Cardiac fibroblast (primary cell): ENCODE measurements around the gene NUP93.
"Not testable (repeated sequence)": the region's sequence is repeated elsewhere in the genome, so short reads cannot be mapped to it uniquely, and the experiment has no call there.

Source experiments
- DNase-seq, 2 donors: peaks; one replicate each; pipeline versions ENCODE4 v3.0.0 to v3.0.0-alpha.2; 2010; ENCODE audit warnings: low read depth in 2 of 2
- H3K4me3 ChIP-seq, 2 donors: replicated peaks in 1 of 2; 1 replicate in 1 of 2; 2 replicates in 1 of 2; pipeline ENCODE4 v1.5.1; 2011; ENCODE audit warnings: low read depth in 2 of 2, low read length in 2 of 2, mild to moderate bottlenecking in 2 of 2, moderate library complexity in 1 of 2
- TF ChIP-seq, protein P1 (sequence below): IDR thresholded peaks from one replicate; pipeline ENCODE4 v1.5.1; 2011; ENCODE audit warnings: low read depth, mild to moderate bottlenecking, low read length, inconsistent platforms

The NUP93 gene

DNA sequence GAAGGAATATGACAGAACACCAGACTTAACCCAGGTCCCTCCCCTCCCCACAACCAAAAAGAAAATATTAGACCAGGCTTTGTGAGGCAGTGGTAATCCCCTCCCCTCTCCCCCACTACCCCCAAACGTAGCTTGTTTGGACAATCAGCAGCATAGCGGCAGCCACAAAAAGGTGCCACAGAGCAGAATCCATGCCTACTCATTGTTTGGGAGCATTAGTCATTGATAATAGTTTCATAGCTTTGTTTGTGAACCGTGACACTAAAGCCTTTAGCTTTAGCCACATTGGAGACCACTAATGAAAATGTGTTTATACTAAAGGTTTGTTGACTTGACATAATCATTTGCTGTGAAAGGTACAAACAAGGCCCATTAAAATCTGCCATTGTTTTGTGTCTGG lies 65.1 kb downstream of the NUP93 start:
- TF ChIP-seq, protein P1, sequence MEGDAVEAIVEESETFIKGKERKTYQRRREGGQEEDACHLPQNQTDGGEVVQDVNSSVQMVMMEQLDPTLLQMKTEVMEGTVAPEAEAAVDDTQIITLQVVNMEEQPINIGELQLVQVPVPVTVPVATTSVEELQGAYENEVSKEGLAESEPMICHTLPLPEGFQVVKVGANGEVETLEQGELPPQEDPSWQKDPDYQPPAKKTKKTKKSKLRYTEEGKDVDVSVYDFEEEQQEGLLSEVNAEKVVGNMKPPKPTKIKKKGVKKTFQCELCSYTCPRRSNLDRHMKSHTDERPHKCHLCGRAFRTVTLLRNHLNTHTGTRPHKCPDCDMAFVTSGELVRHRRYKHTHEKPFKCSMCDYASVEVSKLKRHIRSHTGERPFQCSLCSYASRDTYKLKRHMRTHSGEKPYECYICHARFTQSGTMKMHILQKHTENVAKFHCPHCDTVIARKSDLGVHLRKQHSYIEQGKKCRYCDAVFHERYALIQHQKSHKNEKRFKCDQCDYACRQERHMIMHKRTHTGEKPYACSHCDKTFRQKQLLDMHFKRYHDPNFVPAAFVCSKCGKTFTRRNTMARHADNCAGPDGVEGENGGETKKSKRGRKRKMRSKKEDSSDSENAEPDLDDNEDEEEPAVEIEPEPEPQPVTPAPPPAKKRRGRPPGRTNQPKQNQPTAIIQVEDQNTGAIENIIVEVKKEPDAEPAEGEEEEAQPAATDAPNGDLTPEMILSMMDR, result no peak
- H3K4me3 ChIP-seq, result no peak overlapping the region
- peak in 1 of 2 donors; percentile 22 for DNase-seq

DNA sequence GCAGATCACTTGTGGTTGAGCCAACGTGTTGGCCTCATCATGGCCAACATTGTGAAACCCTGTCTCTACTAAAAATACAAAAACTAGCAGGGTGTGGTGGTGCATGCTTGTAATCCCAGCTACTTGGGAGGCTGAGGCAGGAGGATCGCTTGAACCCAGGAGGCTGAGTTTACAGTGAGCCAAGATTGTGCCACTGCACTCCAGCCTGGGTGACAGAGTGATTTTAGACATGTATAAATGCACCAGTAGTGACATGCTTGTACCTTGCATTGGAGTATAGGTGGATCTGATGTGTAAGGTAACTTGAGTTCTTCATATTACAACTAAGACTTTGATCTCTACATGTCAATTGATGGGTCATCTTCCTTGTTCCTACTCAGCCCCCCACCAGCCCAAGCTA lies 67.1 kb downstream of the NUP93 start:
- H3K4me3 ChIP-seq, DNase-seq: not testable (repeated sequence)

DNA sequence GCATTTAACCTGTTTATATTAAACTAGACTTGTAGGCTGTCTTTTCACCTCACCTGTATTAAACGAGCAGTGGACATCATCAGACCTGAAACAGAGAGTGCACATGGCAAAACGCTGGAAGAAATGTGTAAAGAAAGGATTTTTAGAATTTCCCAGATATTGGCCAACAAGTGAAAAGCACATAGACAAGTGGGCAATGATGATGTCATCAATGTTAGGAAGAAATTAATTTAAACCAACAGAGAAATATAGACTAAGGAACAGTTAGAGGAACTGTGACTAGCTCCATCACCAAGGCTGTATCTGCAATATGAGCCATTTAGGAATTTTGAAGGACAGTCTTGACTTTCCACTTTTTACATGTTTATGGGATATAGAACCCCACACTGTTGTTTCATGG lies 67.9 kb downstream of the NUP93 start:
- TF ChIP-seq, protein P1, result no peak

DNA sequence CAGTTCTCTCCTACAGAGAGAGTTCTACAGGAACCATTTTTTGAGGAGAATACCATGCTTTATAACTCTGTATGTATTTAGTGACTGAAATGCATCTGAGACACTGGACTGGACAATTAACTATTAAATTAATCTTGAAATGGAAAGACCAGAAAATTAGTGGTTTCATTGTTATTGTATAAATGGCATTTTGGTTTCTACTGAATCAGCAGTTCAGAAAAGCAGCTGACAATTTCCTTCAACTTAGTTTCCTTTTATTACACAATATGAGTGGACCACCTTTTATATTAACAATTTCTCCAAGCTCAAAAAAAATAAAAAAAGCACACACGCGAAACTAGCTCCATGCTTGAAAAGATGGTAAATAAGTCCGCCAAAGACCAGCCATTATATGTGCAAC lies 69.0 kb downstream of the NUP93 start:
- TF ChIP-seq, protein P1, result no peak
- no peak for DNase-seq
- no peak overlapping the region for H3K4me3 ChIP-seq

More for the DNA sequence above, 67.9 kb downstream of the NUP93 start:
- H3K4me3 ChIP-seq, result no peak overlapping the region
- DNase-seq, result no peak

DNA sequence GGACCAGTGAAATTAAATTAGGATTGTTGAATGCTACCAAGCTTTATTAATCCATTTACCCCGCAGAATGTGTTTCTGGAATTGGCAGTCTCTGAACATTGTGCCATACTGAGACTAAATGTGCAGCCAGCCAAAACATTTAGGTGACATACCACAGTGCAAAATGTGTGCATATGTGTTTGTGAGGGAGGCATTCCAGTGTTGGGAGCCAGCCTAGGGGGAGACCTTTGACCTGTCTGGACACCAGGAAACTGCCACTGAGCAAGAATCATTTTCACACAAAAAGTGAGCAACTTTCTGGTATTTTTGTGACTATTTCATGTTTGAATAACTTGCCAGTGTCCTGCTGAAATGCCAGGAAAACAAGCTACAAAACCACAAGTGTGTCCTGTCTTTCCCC lies 70.4 kb downstream of the NUP93 start:
- TF ChIP-seq, protein P1, result no peak
- H3K4me3 ChIP-seq, result no peak overlapping the region
- peak; percentile 37 to 47 for DNase-seq

DNA sequence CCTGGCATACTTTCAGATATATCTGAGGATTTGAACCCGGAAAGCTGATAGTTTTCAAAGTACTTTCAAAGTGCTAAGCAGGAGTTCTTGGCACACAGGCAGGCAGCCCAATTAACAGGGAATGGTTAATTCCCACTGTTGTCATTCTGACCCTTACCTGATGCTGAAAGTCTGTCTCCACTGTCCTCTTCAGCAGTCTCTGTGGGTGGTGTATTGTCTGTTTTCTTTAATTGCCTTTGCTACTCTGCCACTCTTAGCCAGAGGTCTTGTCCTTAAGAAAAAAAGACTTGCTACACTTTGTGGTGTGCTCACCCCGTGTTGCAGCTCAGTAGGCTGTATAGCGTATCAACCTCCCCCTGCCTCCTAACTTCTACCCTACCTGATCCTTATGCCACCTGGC lies 71.8 kb downstream of the NUP93 start:
- TF ChIP-seq, protein P1, result no peak
- DNase-seq, result no peak
- H3K4me3 ChIP-seq, result no peak overlapping the region

DNA sequence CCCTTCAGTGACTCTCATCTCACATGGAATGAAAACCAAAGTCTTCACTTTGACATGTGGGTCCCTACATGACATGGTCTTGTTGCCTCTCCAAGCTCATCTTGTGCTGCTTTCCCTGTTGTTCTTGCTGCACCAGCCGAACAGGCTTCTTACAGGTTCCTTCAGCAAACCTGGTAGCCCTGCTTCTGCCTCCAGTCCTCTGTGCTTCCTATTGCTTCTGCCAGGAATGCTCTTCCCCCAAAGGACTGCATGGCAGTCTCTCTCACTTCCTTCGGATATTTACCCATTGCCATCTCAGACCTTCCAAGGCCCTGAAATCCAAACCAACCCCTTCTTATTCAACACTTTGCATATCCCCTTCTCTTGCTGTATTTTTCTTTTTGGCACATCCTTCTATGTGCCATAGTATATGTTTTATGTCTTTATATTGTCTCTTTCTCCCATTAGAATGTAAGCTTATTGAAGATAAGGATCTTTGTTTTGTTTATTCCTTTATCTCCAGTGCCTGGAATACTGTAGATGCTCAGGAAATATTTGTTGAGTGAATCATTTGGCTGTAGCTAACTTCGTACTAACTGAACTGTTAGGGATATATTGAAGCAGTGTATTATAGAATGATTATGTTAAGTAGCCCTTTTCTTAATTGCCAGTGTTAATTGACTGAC lies 77.2 kb downstream of the NUP93 start:
- DNase-seq, result peak; percentile 47 to 50
- H3K4me3 ChIP-seq, result no peak overlapping the region
- TF ChIP-seq, protein P1, result no peak

DNA sequence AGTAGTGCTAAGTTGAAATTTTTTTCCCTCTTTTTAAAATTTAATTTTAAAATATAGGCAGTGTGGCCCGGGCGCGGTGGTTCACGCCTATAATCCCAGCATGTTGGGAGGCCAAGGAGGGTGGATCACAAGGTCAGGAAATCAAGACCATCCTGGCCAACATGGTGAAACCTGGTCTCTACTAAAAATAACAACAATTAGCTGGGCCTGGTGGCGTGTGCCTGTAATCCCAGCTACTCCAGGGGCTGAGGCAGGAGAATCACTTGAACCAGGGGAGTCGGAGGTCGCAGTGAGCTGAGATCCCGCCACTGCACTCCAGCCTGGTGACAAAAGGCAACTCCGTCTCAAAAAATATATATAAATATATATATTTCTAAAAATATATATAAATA lies 77.7 kb downstream of the NUP93 start:
- not testable (repeated sequence) for H3K4me3 ChIP-seq

More for the DNA sequence above, 77.7 kb downstream of the NUP93 start:
- DNase-seq, result not testable (repeated sequence)
